NK-92 (cell line): ENCODE measurements around the gene RNF26.

Experiments used
- DNase-seq: peaks from one replicate; lab custom pipeline; 2025; ENCODE audit not compliant: unreplicated experiment; lab: John Stamatoyannopoulos, UW

RNF26 gene

DNA sequence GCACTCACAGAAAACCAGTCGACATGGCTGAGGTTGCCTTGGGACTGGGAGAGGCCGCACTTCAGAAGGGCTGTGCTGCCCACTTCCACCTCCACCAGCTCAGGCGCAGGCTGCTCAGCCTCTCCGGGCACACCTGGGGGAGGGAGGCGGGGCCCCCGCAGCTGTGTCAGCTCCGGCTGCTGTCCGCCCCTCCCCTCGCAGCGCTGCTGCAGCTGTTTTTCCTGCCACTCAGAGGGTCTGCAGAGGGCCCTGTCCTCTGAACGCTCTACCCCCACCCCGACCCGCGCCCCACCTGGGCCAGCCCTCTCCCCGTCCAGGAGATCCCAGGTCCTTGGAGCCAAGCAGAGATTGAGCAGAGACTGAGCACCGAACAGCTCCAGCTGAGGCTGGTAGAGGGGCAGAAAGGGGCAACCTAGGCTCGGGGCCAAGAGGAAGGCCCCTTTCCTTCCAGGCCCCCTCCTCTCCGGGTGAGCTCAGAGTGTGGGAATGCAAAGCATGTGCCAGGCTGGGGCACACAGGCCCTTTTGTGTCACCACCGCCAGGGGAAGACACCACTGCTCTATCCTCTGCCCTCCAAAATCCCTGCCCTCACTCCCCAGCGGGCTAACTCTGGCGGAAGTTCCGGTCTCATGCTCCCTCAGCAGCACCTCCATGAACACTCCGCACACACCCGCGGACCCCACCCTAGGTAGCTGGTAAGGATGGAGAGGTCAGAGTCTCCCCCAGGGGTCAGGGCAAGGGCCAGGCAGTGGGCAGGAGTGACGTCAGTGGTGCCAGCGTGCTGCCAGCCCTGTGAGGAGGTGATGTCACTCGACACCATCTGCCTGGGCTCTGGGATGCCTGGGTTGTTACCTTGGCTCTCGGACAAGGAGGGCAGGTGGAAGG is 19.0 kb upstream of the RNF26 start:
- no peak for DNase-seq

- no peak for DNase-seq
Observed at GRCh38 chr11:119316016-119316728, 18.2 kb upstream of the RNF26 start.

- DNase-seq: no peak
Observed at GRCh38 chr11:119316729-119317591, 17.4 kb upstream of the RNF26 start, which contains the start of gene MCAM. TSS of gene MCAM (minus strand) at chr11:119317130. CDS start at chr11:119317101, 29 bp downstream.

DNA sequence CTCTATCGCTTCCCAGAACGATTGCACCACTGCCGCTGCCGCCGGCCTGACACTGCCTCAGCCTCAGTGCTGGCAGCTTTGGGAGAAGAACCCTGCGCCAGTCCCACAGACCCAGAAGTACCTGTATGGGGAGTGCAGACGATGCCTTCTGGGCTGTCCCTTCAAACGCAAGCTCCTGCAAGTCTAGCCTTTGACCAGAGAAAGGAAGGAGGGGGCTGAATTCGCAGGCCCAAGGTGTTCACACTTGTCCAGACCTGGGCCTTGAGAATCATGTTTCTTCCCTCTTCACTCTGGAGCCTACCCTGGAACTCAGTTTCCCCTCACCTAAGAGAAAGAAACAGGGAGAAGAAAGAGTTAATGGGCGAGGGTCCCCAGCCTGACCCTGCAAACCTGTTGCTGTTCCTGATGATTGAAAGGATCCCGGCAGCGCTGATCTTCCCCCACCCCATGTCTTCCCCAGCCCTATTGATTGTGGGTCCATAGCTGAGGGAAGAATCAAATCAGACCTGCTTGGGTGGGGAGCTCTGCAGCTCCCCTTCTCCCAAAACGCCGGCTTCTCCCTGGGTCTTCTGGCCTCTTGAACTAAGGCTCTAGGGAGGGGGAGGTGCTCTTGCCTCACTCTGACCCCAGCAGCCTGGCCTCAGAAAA is 16.6 kb upstream of the RNF26 start:
- no peak for DNase-seq

- no peak for DNase-seq
Observed at GRCh38 chr11:119318240-119319135, 15.8 kb upstream of the RNF26 start.

DNA sequence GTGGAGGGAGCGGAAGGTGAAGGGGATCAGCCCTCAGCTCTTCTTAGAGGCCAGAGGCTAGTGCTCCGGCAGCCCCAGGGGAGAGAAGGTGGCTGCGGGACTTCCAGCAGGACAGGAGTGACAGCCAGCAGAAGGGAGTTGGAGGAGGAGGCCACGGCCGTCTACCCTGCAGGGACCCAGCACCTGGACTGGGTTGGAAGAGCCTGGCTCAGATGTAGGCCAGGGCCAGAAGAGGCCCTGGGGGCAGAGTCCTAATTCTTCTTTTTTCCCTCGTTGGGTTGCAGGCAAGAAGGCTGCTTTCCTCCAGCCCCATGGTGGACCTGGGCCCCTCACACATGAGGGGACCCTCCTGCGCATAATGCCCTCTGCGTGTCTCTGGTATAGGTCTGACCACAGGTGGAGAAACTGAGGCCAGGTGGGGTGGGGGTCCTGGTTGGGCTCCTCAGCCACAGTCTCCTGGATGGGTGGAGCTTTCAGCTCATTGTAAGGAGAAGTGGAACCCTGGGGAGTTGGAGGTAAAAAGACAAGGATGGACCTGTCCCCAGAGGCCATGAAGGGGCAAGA is 15.1 kb upstream of the RNF26 start:
- DNase-seq: no peak

DNA sequence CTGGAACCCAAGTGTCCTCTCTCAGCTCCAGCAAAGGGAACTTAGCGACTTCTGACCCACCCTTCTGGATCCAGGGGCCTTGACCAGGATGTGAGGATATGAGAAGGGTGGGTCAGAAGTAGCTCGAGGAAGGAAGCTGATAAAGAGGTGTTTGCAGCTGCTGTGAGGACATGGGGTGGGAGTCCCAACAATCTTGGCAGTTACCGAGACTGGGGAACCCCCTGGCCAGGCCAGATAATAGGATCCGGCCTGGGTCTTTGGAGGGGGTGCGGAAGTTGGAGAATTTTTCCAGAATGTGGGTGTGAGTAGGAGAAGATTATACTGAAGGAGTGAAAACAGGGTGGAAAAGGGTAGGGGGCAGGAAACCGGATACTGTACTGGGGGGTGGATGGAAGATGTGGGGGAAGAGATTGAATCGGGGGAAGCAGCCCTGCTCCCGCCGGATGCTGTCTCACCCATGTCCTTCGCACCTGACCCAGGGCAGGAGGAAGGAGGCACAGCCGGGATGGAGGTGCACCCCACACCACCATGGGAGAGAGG is 14.6 kb upstream of the RNF26 start:
- DNase-seq: no peak

DNA sequence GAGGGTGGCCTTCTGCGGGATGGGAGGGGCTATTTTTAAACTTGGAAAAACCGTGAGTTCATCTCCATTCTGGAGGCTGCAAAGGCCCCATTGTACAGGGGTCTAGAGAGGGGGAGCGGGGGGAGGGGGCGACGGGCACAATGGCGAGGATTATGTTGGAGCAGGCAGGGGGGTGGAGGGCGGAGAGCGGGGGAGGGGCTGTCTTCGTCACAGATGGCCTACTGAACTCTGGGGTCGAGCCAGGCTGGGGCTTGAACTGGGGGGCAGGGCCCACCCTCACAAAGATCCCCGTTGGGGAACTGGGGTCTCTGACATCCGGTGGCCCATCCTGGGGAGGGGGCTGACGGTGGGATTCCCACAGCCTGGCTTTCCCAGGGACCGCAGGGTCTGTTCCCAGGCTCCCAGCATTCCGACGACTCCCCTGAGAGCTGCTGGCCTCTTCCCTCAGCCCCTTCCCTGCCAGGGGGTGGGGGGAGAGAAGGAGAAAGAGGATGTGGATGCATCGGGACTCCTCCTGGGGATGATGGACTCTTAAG is 14.0 kb upstream of the RNF26 start:
- DNase-seq: no peak

DNA sequence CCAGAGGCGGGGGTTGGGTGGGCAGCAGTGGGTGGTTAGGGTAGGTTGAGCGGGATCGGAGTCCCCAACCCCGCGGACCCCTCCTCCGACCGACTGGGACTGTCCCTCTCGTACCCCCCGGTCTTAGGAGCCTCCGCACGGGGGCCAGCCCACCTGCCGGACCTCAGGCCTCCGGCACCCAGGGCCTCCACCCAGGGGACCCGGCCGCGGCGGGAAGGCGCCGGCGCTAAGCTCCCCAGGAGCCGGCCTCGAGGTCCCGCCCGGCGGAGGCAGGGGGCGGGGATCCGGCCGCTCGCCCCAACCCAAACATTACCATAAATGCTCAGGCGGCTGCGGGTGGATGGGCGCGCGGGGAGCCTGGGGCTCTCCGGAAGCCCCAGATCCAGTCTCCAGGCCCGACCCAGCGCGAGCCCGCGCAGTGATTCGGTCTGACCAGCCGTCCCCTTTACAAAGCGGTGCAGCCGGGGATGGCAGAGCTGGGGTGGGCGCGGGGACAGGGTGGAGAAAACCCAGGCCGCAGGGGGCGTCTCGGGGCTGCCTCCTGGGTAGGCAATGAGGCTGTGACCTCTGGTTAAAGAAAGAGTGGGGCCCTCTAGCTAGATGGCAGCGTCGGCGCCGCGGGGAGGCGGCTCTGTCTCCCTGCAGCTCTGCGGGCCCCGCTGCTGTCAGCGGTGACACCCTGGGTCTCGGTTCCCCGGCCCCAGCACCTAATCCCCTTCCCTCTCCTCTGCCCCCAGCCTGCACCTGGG is 13.4 kb upstream of the RNF26 start:
- no peak for DNase-seq

- DNase-seq: no peak
Observed at GRCh38 chr11:119322360-119322739, 12.0 kb upstream of the RNF26 start.

- no peak for DNase-seq
Observed at GRCh38 chr11:119322921-119323531, 11.3 kb upstream of the RNF26 start.

DNA sequence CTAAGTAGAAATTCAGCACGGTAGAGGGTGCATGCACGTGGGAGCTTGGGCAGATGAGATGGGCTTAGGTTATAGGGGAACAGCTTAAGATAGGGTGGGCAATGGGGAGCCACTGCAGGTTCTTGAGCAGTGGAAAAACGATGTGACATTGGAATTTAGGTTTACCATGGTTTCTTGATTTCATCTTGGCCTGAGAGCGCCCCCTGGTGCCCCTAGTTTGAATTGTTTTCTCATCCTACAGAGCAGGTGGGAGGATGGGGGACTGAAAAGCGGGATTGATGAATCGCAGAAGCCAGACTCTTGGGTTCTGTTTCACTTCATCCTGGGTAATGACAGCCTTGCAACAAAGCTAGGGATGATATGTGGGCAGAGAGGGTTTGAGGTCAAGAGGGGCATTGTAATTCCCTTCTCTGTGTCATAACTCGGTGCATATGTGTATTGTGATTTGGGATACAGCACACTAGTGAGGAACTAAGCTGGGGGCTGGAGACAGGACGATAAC is 10.7 kb upstream of the RNF26 start:
- no peak for DNase-seq

- DNase-seq: no peak
Observed at GRCh38 chr11:119324189-119324588, 10.1 kb upstream of the RNF26 start.

GRCh38 chr11:119329320-119329719 is 5.0 kb upstream of the RNF26 start:
- no peak for DNase-seq

- DNase-seq: no peak
Observed at GRCh38 chr11:119330237-119330636, 4.1 kb upstream of the RNF26 start.

- no peak for DNase-seq
Observed at GRCh38 chr11:119332111-119332765, 2.1 kb upstream of the RNF26 start.

DNA sequence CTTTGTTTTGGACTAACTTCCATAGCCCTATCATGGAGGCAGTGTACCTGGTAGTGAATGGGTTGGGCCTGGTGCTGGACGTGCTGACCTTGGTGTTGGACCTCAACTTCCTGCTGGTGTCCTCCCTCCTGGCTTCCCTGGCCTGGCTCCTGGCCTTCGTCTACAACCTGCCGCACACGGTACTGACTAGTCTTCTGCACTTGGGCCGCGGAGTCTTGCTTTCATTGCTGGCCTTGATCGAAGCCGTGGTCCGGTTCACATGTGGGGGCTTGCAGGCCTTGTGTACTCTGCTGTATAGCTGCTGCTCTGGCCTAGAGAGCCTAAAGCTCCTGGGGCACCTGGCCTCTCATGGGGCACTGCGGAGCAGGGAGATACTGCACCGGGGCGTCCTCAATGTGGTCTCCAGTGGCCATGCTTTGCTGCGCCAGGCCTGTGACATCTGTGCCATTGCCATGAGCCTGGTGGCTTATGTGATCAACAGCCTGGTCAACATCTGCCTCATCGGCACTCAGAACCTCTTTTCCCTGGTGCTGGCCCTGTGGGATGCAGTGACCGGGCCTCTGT is 846 bp downstream of the RNF26 start:
- no peak for DNase-seq
